NB4 (cell line): ENCODE data around the gene M1AP.

Source experiments
- DNase-seq: peaks from one replicate; pipeline ENCODE4 v3.0.0; 2010; ENCODE audit warnings: low read depth
- H3K4me3 ChIP-seq: one replicate; pipeline ENCODE4 v1.5.1; 2011; ENCODE audit warnings: mild to moderate bottlenecking, low read depth, low read length, moderate library complexity
- CTCF ChIP-seq: IDR thresholded peaks from one replicate; pipeline ENCODE4 v1.5.1; 2012; ENCODE audit warnings: low read depth, low read length
- MAX ChIP-seq: IDR thresholded peaks from 2 replicates; pipeline ENCODE4 v1.6.1; 2011; ENCODE audit warnings: low read depth, low read length
- MYC ChIP-seq: IDR thresholded peaks from 2 replicates; pipeline ENCODE4 v1.6.1; 2011; ENCODE audit warnings: low read depth, low read length
- POLR2A ChIP-seq: IDR thresholded peaks from 2 replicates; pipeline ENCODE4 v1.6.1; 2011; ENCODE audit warnings: mild to moderate bottlenecking; ENCODE audit not compliant: insufficient read length; ENCODE audit errors: extremely low read depth

M1AP gene

GRCh38 chr2:74516650-74517049, 131.5 kb downstream of the M1AP start:
- TF ChIP-seq CTCF, result no peak
- no peak for TF ChIP-seq MYC
- TF ChIP-seq MAX, result no peak
- TF ChIP-seq POLR2A, result no peak
- DNase-seq, result no peak
- no peak overlapping the region for H3K4me3 ChIP-seq

DNA sequence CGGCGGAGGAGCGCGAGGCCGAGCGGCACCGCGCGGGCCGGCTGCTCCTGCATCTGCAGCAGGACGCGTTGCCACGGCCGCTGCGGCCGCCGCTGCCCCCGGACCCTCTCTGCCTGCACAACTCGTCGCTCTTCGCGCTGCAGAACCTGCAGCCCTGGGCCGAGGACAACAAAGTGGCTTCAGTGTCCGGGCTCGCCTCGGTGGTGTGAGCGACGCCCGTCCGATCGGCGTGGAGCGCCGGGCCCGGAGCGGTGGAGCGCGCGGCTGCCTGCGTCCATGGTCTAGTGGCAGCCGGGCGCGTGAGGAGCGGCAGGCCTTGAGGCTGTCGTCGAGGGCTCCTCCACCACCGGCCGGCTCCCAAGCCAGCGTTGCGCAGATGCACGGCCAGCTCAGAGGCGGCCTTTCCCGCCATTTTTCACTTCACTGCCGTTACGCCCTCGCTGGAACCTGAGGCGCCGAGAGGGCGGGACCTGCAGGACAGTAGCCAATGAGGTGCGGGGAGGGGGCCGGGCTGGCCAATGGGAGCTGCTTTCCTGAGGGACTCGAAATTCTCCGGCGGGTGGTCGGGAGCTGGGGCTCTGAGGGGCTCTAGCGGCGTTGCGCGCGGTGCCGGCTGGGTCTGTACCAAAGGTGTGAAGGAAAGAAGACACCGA, 132.0 kb downstream of the M1AP start:
- H3K4me3 ChIP-seq, result no peak overlapping the region
- DNase-seq, result no peak
- no peak for TF ChIP-seq CTCF
- TF ChIP-seq MYC, result no peak
- no peak for TF ChIP-seq MAX
- no peak for TF ChIP-seq POLR2A

GRCh38 chr2:74515271-74515980, 132.7 kb downstream of the M1AP start:
- TF ChIP-seq POLR2A (no peak), MAX (no peak), CTCF (no peak), MYC (no peak)
- DNase-seq, result no peak
- H3K4me3 ChIP-seq, result no peak overlapping the region

GRCh38 chr2:74514368-74515270, 133.5 kb downstream of the M1AP start, which contains the start of gene TLX2:
Gene TLX2, plus strand, starts transcription at chr2:74514450. Its CDS starts 357 bp downstream, at chr2:74514807.
- H3K4me3 ChIP-seq, result no peak within 1 kb of the TSS
- TF ChIP-seq MYC (no peak), POLR2A (no peak), CTCF (no peak), MAX (no peak)
- DNase-seq, result peak; percentile 53

GRCh38 chr2:74513605-74514367, 134.3 kb downstream of the M1AP start:
- no peak for DNase-seq
- TF ChIP-seq MAX (no peak), POLR2A (no peak), MYC (no peak), CTCF (no peak)
- no peak overlapping the region for H3K4me3 ChIP-seq
